GM21723 (cell line): ENCODE data around the gene SHC3.

ENCODE experiments used
- ATAC-seq: cut with Tn5 transposase; IDR thresholded peaks from one replicate; pipeline ENCODE4 v1.9.1; 2021; ENCODE audit warnings: mild to moderate bottlenecking, moderate library complexity; ENCODE audit not compliant: unreplicated experiment

SHC3 gene

GRCh38 chr9:88990041-88990728 is 188.4 kb downstream of the SHC3 start:
- no peak for ATAC-seq

- ATAC-seq: no peak
Measured at GRCh38 chr9:88988796-88989641, 189.6 kb downstream of the SHC3 start.

GRCh38 chr9:88987661-88988060 is 191.0 kb downstream of the SHC3 start:
- no peak for ATAC-seq

- no peak for ATAC-seq
Measured at GRCh38 chr9:88986776-88987175, 191.8 kb downstream of the SHC3 start.

DNA sequence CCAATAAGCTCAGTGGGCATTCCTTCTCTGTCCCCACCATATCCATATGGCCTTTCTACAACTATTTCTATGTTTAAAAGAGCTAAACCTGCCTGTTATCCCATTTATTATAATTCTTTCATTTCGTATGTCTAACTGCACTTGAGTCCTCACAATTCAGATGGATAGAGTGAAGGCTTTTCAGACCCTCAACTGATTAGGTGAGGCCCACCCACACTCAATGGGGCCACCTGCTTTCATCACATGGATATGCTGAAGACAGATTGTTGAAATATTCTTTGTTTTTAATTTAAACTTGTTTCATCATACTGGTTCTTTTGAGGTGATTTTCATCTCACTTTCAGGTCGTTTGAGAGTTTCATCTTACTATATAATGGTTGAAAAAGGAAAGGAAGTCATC is 193.0 kb downstream of the SHC3 start:
- ATAC-seq: no peak

DNA sequence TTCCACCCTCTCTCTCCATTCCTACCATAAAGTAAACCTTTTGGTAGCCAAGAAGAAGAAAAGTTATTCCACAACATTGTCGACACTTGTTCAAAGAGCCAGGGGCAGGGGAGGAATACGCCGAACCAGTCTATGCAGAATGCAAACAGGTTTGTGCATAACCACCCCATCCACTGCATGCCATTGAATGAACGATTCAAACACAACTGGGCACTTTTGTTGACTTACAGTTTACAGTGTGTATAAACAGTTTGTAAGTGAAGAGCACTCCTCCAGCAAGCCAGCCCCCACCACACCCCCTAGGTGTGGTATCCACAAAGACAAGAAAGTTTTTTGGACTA is 194.1 kb downstream of the SHC3 start:
- ATAC-seq: no peak

GRCh38 chr9:88983865-88984542 is 194.6 kb downstream of the SHC3 start:
- ATAC-seq: no peak

GRCh38 chr9:88980740-88981203 is 197.8 kb downstream of the SHC3 start:
- no peak for ATAC-seq

DNA sequence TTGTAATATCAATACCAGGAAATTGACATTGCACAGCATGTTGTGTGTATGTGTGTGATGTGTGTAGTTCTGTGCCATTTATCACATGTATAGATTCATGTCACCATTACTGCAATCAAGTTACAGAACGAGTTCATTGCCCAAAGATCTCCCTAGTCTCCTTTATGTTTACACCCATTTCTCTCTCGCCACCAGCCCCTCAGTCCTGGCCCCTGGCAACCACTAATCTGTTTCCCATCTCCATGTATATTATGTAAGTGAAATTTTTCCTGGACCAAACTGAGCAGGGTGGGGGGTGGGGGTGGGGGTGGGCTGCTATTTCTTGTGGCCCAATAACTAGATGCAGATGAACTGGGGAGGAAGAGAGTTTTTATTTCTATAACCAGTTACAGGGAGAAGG is 198.8 kb downstream of the SHC3 start:
- no peak for ATAC-seq

DNA sequence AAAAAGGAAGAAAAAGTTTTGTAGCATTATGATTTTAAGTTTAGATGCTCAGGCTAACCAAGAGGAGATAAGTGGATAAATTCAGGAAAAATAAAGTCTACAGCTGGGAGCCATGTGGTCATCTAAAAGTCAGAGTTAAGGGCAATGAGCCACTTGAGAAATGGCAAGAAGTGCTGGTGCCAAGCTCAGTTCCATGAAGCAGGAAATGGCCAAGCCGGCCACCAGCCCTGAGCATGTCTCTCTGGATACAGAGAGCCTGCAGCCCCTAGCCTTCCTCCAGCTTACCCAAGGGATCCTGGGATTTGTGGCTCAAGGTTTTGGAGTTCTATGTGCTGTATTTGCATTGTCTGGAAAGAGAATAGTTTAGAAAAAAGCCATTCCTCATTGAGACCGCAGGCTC is 199.6 kb downstream of the SHC3 start:
- no peak for ATAC-seq

- ATAC-seq: no peak
Measured at GRCh38 chr9:88978034-88978433, 200.6 kb downstream of the SHC3 start.

DNA sequence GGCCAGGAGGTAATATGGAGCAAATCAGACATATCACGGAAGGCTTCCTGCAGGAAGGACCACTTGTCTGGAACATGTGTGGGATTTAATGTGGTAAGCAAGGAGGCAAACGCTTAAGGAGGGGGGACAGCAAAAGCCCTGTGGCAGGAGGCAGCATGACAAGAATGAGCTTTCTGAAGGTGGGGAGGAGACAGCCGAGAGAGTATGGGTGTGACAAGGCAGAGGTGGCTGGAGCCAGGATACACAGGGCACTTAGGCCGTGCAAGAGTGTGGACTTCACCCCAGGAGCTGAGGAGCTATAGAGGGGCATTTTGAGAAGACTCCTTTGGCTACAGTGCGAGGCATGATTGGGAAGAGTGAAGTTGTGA is 201.7 kb downstream of the SHC3 start:
- ATAC-seq: no peak

DNA sequence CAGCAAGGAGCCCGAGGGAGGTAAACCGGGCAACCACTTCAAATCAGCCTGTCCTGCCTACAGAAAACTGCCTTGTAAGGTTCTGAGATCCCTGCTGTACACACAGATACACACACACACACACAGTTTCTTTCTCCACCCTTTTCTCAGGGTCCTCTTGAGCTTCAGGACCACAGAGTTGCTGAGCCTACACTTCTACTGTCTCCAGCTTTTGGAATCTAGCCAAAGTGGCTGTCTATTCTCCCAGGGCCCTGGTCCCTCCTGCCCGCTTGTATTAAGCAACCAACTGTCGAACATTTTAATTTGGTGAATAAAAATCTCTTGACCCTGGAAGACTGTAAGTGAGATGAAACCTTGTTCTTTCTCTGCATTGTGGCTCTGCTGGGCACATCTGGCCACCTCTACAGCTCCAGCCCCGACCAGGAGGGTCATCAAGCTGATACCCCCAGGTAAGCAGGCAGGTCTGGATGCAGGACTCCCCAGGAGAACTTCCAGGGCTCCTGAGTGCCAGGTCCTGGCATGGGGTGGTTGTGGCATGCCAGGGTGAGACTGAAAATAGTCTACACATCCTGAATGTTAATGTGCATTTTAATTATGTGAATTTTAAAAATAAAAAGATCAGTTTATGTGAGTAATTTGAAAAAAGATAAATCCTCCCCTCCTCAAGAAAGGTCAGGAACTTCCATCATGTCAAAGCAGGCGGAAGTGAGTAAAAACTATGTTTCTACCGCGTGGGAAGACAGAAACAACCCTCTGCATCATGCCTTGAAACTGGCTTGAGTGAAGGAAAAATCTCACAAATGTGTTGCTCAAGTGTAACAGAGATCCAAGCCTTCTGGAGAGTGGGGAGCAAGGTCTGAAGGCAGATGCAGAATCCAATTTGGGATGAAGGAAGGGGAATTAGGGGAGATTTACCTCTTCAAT is 202.4 kb downstream of the SHC3 start:
- ATAC-seq: no peak

GRCh38 chr9:88974641-88975040 is 204.0 kb downstream of the SHC3 start:
- ATAC-seq: no peak

DNA sequence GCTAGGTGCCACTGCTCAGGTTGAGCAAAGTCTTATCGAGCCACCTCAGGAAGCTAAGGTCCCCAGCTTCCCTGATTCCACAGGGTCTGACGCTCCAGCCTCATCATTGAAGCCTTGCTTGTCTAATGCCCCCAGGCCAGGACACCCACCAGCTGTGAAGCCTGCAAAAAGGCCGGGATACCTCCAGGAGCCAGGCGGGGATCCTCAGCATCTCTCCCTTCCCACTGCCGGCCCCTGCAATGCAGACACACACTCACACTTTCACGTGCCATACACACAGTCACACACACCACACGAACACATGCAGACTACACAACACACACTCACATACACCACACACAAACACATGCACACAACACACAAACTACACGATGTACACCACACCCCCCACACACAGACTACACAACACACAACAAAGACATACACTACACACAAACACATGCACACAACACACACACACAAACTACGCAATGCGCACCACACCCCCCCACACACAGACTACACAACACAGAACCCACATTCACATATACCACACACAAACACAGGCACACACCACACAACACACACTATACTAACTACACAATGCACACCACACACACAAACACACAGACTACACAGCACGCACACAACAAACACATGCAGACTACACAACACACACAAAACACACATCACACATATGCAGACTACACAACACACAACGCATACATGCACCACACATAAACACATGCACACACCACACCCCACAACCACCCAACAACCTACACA is 205.2 kb downstream of the SHC3 start:
- no peak for ATAC-seq

DNA sequence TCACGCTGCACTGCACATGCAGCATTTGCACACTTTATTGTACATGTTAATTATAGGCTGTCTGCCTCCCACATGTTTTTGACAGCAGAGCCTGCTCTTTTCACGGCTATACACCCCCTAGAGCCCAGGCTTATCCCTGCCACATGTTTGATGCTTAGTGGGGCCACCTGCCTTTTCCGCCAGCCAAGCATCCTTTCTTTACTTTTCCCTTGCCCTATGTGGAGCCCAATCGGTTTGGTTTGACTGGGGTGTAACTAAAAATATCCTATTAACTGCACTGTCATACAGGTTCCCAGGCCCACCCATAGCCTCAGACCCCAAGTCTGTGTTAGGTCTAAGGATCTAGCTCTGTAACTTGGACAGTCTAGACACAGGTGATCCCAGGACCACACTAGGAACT is 206.2 kb downstream of the SHC3 start:
- no peak for ATAC-seq

DNA sequence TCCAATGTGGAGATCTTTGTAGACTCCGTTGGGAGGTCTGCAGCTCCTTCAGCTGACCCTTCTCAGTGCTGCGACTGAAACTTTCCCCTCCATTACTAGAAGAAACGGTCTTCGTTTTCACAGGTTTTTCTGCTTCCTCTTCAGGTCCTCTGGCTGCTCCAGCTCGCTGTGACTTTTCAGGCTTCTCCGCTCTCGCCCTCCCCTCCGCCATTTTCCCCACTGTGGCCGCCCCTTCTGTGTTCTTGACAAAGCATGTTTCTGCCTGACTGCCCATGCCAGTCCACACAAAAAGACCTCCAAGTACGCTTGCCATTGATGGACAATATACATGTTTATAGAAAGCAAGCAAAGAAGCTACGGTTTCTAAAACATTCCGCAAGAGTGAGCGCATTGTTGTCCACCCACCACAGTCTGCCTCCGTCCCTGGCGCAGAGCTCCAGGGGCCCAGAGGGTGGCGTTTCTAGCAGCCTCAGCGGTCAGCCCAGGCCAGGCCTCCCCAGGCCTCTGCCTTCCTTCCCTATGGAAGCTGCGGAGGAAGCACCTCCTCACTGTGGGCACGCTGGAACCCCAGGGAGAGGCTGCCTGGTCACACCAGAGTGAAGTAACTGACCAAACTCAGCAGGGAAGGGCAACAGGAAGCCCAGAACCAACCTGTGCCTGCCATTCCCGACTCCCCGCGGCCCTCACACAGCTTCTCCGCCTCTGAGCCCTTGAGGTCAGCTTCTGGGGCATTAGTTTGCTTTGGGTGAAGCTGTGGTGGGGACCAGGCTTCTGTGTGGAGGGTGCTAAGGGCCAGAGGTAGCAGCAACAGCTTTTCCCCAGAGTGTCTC is 207.3 kb downstream of the SHC3 start:
- ATAC-seq: no peak

DNA sequence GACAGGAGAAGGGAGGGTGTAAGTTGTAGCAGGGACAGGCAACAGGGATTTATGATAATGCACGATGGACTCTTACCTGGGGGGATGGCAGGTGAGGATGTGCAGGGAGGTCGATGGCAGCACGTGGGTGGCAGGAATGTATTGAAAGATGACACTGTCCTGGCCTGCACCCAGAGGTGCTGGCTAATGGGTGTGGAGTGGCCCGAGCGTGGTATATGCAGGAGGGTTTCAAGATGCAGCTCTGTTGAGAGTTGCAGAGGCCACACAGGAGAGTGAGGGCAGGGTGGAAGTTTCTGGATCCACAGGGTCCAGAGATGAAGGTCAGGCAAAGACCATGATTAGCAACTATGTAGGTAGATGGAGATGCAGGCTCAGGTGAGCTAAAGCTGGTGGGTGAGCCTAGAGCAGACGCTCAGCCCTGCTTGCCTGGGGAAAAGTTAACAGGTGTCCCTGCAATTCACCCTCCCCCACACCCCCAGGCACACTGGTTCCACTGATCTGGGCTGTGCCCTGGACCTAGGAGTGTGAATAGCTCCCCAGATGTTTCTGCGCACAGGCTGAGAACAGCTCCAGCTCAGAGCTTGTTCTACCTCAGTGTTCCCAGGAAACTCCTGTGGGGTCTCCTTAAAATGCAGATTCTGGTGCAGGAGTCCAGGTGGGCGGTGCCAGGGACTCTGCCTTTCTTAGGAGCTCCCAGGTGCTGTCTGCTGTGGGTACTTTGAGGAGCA is 208.8 kb downstream of the SHC3 start:
- no peak for ATAC-seq

DNA sequence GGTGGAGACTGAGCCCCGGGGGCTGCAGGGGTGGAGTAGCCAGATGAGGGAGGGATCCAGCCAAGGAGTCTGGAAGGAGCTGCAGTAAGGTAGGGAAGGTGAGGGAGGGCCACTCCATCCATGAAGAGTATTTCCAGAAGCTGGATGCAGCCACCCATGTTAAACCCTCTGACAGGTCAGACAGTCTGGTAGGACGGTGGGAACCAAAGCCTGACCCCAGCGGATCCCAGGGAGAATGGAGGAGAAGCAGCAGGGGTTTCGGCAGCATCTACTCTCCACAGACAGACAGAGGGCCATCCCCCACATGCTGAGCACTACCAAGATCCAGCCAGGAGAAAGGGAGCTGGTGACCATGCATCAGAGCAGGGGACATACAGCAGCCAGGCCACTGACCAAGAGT is 209.8 kb downstream of the SHC3 start:
- ATAC-seq: no peak
